WTC11 (cell line): ENCODE results near the gene HDAC3. TPM values are rescaled to one million over a fixed set of nuclear protein-coding genes. Genes with fewer than 3 reads are reported as not detected.
A peak's percentile ranks its signal among the peaks of the same experiment; 100 is the strongest.

Experiments
- ATAC-seq: fragments of 200-7000 bp; cut with Tn5 transposase; 2 replicates; pipeline ENCODE4 v1.10.0; 2021; ENCODE audit warnings: mild to moderate bottlenecking, moderate library complexity
- CTCF ChIA-PET: fragments of 300-600 bp; sonication (Branson Sonifier 250); formaldehyde crosslinking; loops from one replicate; lab custom pipeline; 2021; ENCODE audit warnings: antibody characterized with exemption; lab: Charles Lee
- POLR2A ChIA-PET: fragments of 350-600 bp; sonication (Branson Sonifier 250); formaldehyde crosslinking; loops from one replicate; lab custom pipeline; 2021; ENCODE audit warnings: antibody characterized with exemption; lab: Charles Lee
- DNase-seq: peaks from one replicate; pipeline ENCODE4 v3.0.0; 2021; ENCODE audit warnings: low spot score
- H3K27ac Mint-ChIP-seq: 2 replicates; pipeline ENCODE4 v1.8.0; 2021; ENCODE audit warnings: mixed read lengths
- H3K27me3 Mint-ChIP-seq: 2 replicates; pipeline ENCODE4 v1.8.0; 2021; ENCODE audit warnings: low read depth, mild to moderate bottlenecking, moderate library complexity, mixed read lengths
- H3K36me3 Mint-ChIP-seq: 2 replicates; pipeline ENCODE4 v1.8.0; 2021; ENCODE audit warnings: mixed read lengths
- H3K4me1 Mint-ChIP-seq: 2 replicates; pipeline ENCODE4 v1.8.0; 2022; ENCODE audit warnings: mixed read lengths
- H3K4me3 Mint-ChIP-seq: 2 replicates; pipeline ENCODE4 v1.8.0; 2021; ENCODE audit warnings: mild to moderate bottlenecking, moderate library complexity, mixed read lengths
- H3K9me3 Mint-ChIP-seq: 2 replicates; pipeline ENCODE4 v1.8.0; 2021; ENCODE audit warnings: mixed read lengths
- ATF3 ChIP-seq: sonication (generic); formaldehyde crosslinking; conservative IDR thresholded peaks from 2 replicates; pipeline ENCODE4 v1.8.1; 2022; ENCODE audit warnings: mild to moderate bottlenecking, missing genetic modification reagents
- CTCF ChIP-seq: fragments of 200-600 bp; IDR thresholded peaks from 2 replicates; pipeline ENCODE4 v1.8.0; 2022; ENCODE audit warnings: antibody characterized with exemption
- E2F4 ChIP-seq: sonication (generic); formaldehyde crosslinking; IDR thresholded peaks from 2 replicates; pipeline ENCODE4 v1.8.1; 2022; ENCODE audit warnings: low read depth, mild to moderate bottlenecking, moderate library complexity, missing genetic modification reagents, borderline replicate concordance
- EMX1 ChIP-seq: fragments of 250-450 bp; sonication (Bioruptor Pico); IDR thresholded peaks from 2 replicates; pipeline ENCODE4 v1.8.0; 2021; ENCODE audit warnings: mild to moderate bottlenecking
- FOXJ3 ChIP-seq: sonication (generic); formaldehyde crosslinking; IDR thresholded peaks from 2 replicates; pipeline ENCODE4 v1.9.0; 2021; ENCODE audit warnings: missing genetic modification reagents, mild to moderate bottlenecking, borderline replicate concordance
- FOXP4 ChIP-seq: sonication (generic); formaldehyde crosslinking; IDR thresholded peaks from 2 replicates; pipeline ENCODE4 v1.8.0; 2022; ENCODE audit warnings: mild to moderate bottlenecking, missing genetic modification reagents
- HMGXB4 ChIP-seq: sonication (generic); formaldehyde crosslinking; IDR thresholded peaks from 2 replicates; pipeline ENCODE4 v1.8.1; 2023; ENCODE audit warnings: mild to moderate bottlenecking, moderate library complexity, missing genetic modification reagents
- KAT7 ChIP-seq: sonication (generic); formaldehyde crosslinking; IDR thresholded peaks from 2 replicates; pipeline ENCODE4 v1.8.1; 2023; ENCODE audit warnings: missing genetic modification reagents, mild to moderate bottlenecking, borderline replicate concordance
- MAX ChIP-seq: sonication (generic); formaldehyde crosslinking; IDR thresholded peaks from 2 replicates; pipeline ENCODE4 v1.8.0; 2022; ENCODE audit warnings: mild to moderate bottlenecking, missing genetic modification reagents
- NR2C2 ChIP-seq: sonication (generic); formaldehyde crosslinking; IDR thresholded peaks from 2 replicates; pipeline ENCODE4 v1.8.0; 2022; ENCODE audit warnings: mild to moderate bottlenecking, missing genetic modification reagents
- RELA ChIP-seq: sonication (generic); formaldehyde crosslinking; IDR thresholded peaks from 2 replicates; pipeline ENCODE4 v1.8.1; 2022; ENCODE audit warnings: missing genetic modification reagents, mild to moderate bottlenecking, borderline replicate concordance
- SMAD4 ChIP-seq: sonication (generic); formaldehyde crosslinking; IDR thresholded peaks from 2 replicates; pipeline ENCODE4 v1.8.0; 2022; ENCODE audit warnings: mild to moderate bottlenecking, missing genetic modification reagents
- STAT6 ChIP-seq: sonication (generic); formaldehyde crosslinking; conservative IDR thresholded peaks from 2 replicates; pipeline ENCODE4 v1.8.1; 2023; ENCODE audit warnings: mild to moderate bottlenecking, low read depth, missing genetic modification reagents, moderate library complexity
- TEAD1 ChIP-seq: sonication (generic); formaldehyde crosslinking; IDR thresholded peaks from 2 replicates; pipeline ENCODE4 v1.8.0; 2022; ENCODE audit warnings: mild to moderate bottlenecking, missing genetic modification reagents
- USF2 ChIP-seq: sonication (generic); formaldehyde crosslinking; IDR thresholded peaks from 2 replicates; pipeline ENCODE4 v1.8.1; 2023; ENCODE audit warnings: mild to moderate bottlenecking, missing genetic modification reagents, moderate library complexity
- ZNF232 ChIP-seq: sonication (generic); formaldehyde crosslinking; IDR thresholded peaks from 2 replicates; pipeline ENCODE4 v1.8.0; 2022; ENCODE audit warnings: mild to moderate bottlenecking, missing genetic modification reagents
- ZNF263 ChIP-seq: sonication (generic); formaldehyde crosslinking; IDR thresholded peaks from 2 replicates; pipeline ENCODE4 v1.8.1; 2022; ENCODE audit warnings: low read depth, mild to moderate bottlenecking, moderate library complexity, missing genetic modification reagents
- ZNF423 ChIP-seq: fragments of 250-450 bp; sonication (Bioruptor Pico); IDR thresholded peaks from 2 replicates; pipeline ENCODE4 v2.1.2; 2022; ENCODE audit warnings: mild to moderate bottlenecking, moderate library complexity
- total RNA-seq: library from RNA; stranded (reverse); gene quantifications from 3 replicates; pipeline ENCODE4 v1.2.3, GENCODE V29; 2021

HDAC3 gene
- total RNA-seq, 1 experiment from 2014 or later = 96.2 TPM

- TF ChIP-seq ATF3 (no peak), TEAD1 (CRISPR knock-in tag) (no peak), EMX1 (CRISPR knock-in tag) (no peak), STAT6 (CRISPR knock-in tag) (no peak), KAT7 (CRISPR knock-in tag) (no peak)
Observed at GRCh38 chr5:141672071-141672840, 35.6 kb upstream of the HDAC3 start (continued).

- POLR2A ChIA-PET = interaction anchor here (0.5 to 1.3 kb wide), 3 partner anchors 11 to 52 kb away, joined by 4 to 5 read pairs (median 4); partner anchors contain the start of gene ARAP3
- no peaks in the 10 kb centered on the region for H3K27me3 Mint-ChIP-seq
- TF ChIP-seq CTCF = peak; percentile 33; the same call in 1 of the 2 replicates
- no peak for TF ChIP-seq FOXP4 (CRISPR knock-in tag)
- 0 out of 2 replicates have a peak, but pooled peaks have one; percentile 26 for TF ChIP-seq MAX (CRISPR knock-in tag)
- 0 out of 2 replicates have a peak overlapping the region, but pooled peaks have one; percentile 53 for H3K27ac Mint-ChIP-seq
- H3K36me3 Mint-ChIP-seq = peaks cover 33% of the 10 kb centered on the region
- H3K4me1 Mint-ChIP-seq = peaks cover 28% of the 10 kb centered on the region
- DNase-seq = no peak
- no peak overlapping the region for H3K4me3 Mint-ChIP-seq
- ATAC-seq = peak; percentile 48
- CTCF ChIA-PET = interaction anchor here (0.7 to 2.9 kb wide), 40 partner anchors 8 to 483 kb away, joined by 3 to 29 read pairs (median 4); partner anchors contain the start of genes ARAP3, DELE1, DIAPH1 and FCHSD1
- H3K9me3 Mint-ChIP-seq = no peaks in the 10 kb centered on the region
Observed at GRCh38 chr5:141669520-141669919, 32.9 kb upstream of the HDAC3 start.

- ATAC-seq = no peak
- ChIA-PET CTCF (interaction anchor here (0.7 to 2.9 kb wide), 35 partner anchors 9 to 343 kb away, joined by 3 to 29 read pairs (median 4); partner anchors contain the start of genes ARAP3, DELE1, DIAPH1 and FCHSD1), POLR2A (interaction anchor here (0.5 to 1.3 kb wide), 3 partner anchors 12 to 53 kb away, joined by 4 to 5 read pairs (median 4); partner anchors contain the start of gene ARAP3)
- peaks cover 20% of the 10 kb centered on the region for H3K4me1 Mint-ChIP-seq
- H3K9me3 Mint-ChIP-seq = no peaks in the 10 kb centered on the region
- DNase-seq = no peak
- H3K27me3 Mint-ChIP-seq = no peaks in the 10 kb centered on the region
- H3K27ac Mint-ChIP-seq = peak overlapping the region; percentile 69; the same call in 1 of the 2 replicates
- no peak overlapping the region for H3K4me3 Mint-ChIP-seq
- peaks cover 38% of the 10 kb centered on the region for H3K36me3 Mint-ChIP-seq
- no peak for TF ChIP-seq SMAD4
- no peak for TF ChIP-seq NR2C2 (CRISPR knock-in tag)
- no peak for TF ChIP-seq ZNF232 (CRISPR knock-in tag)
- TF ChIP-seq E2F4 (CRISPR knock-in tag) = no peak
- TF ChIP-seq RELA (CRISPR knock-in tag) = no peak
- TF ChIP-seq ZNF423 (CRISPR knock-in tag) = no peak
- TF ChIP-seq ZNF263 (CRISPR knock-in tag) = no peak
- TF ChIP-seq HMGXB4 (CRISPR knock-in tag) = no peak
- TF ChIP-seq USF2 (CRISPR knock-in tag) = no peak
- TF ChIP-seq FOXJ3 (CRISPR knock-in tag) = no peak
Observed at GRCh38 chr5:141668601-141669265, 32.1 kb upstream of the HDAC3 start.
